Heart left ventricle (tissue), 16 donors: ENCODE measurements around the gene ATP5PF. TPM values are rescaled to one million over a fixed set of nuclear protein-coding genes. Genes with fewer than 3 reads are reported as not detected.

Source experiments
- ATAC-seq, 4 donors: fragments of 200-7000 bp; cut with Tn5 transposase; one replicate each; pipeline ENCODE4 v1.9.1; 2020 to 2022; ENCODE audit warnings: moderate library complexity in 4 of 4, mild to moderate bottlenecking in 3 of 4, moderate number of reproducible peaks in 1 of 4
- DNase-seq, 5 donors: peaks; one replicate each; pipeline ENCODE4 v3.0.0-alpha.2; 2020
- H3K27ac ChIP-seq, 12 donors: fragments of 200-600 bp; sonication (generic) in 4 of 12; one replicate each; pipeline versions ENCODE4 v1.5.0 to v1.8.0; 2016 to 2022; ENCODE audit warnings: mild to moderate bottlenecking in 2 of 12
- H3K27me3 ChIP-seq, 9 donors: fragments of 200-600 bp; sonication (generic) in 2 of 9; one replicate each; pipeline versions ENCODE4 v1.5.1 to v1.8.0; 2016 to 2022; ENCODE audit warnings: mild to moderate bottlenecking in 3 of 9
- H3K36me3 ChIP-seq, 9 donors: fragments of 200-600 bp; sonication (generic) in 2 of 9; one replicate each; pipeline versions ENCODE4 v1.5.0 to v1.8.0; 2018 to 2022; ENCODE audit warnings: mild to moderate bottlenecking in 2 of 9
- H3K4me1 ChIP-seq, 12 donors: fragments of 200-600 bp; sonication (generic) in 4 of 12; one replicate each; pipeline versions ENCODE4 v1.5.0 to v1.8.0; 2016 to 2022; ENCODE audit warnings: mild to moderate bottlenecking in 3 of 12
- H3K4me3 ChIP-seq, 12 donors: fragments of 200-600 bp; sonication (generic) in 4 of 12; one replicate each; pipeline versions ENCODE4 v1.5.0 to v1.8.0; 2017 to 2022; ENCODE audit warnings: mild to moderate bottlenecking in 9 of 12, moderate library complexity in 4 of 12
- H3K9me3 ChIP-seq, 12 donors: fragments of 200-600 bp; sonication (generic) in 4 of 12; one replicate each; pipeline versions ENCODE4 v1.5.0 to v1.8.0; 2016 to 2022; ENCODE audit warnings: mild to moderate bottlenecking in 1 of 12
- CTCF ChIP-seq, 12 donors: fragments of 200-600 bp; sonication (generic) in 4 of 12; IDR thresholded peaks; one replicate each; pipeline versions ENCODE4 v1.5.0 to v1.8.0; 2018 to 2022; ENCODE audit warnings: antibody characterized with exemption in 12 of 12, mild to moderate bottlenecking in 5 of 12
- POLR2A ChIP-seq, 2 donors: fragments of 450-650 bp; IDR thresholded peaks; one replicate each; pipeline ENCODE4 v1.6.1; 2017; ENCODE audit warnings: antibody characterized with exemption in 2 of 2, mild to moderate bottlenecking in 2 of 2, moderate library complexity in 2 of 2
- WGBS, 4 donors: extraction: QIAGEN DNeasy Blood & Tissue Kit in 2 of 4; methylation state at CpG; one replicate each; pipeline versions ENCODE4 v1.1.5 to v1.1.7; 2013 to 2018; 5-methylcytosine and 5-hydroxymethylcytosine counted together
- intact Hi-C, 10 donors: fragments of 100-400 bp; cut with DNase I; formaldehyde crosslinking; loops; one replicate each; pipeline versions ENCODE4 v1.11.1 to v1.14.2; 2022
- polyA plus RNA-seq, 2 donors: library from polyadenylated mRNA; stranded (reverse); fragments of 200-250 nt; gene quantifications; one replicate each; pipeline ENCODE4 v1.2.3, GENCODE V29; 2013
- total RNA-seq, 9 donors: library from RNA; depleted of rRNA in 2 of 9; stranded (reverse); fragments of >200 nt in 2 of 9; fragmentation: NEBNext Ultra II Directional in 3 of 9; extraction: Animal tissue kit (Norgen Biotek cat#: 25700) in 3 of 9; gene quantifications; one replicate each; pipeline versions ENCODE4 v1.1.0 to v1.2.4, GENCODE V29; 2016 to 2023
- donor health status: ischemic (EF 13 %, LVEDD 7.1; RV severe dilation, severe dysfunction).
- donor health status: healthy with polysubstance abuse.
- donor health status: DM: no; HTN: yes; CAD: no.
- donor health status: DM: no; HTN: no; CAD: no.
- donor health status: ischemic (EF 25% LVEDD 6.9; RV normal size, moderate dysfunction).
- donor health status: ischemic (EF 25% LVEDD 5.7; RV mildly dilated, moderate dysfunction).
- donor health status: healthy.
- donor health status: DM: yes; HTN: yes; CAD: no.
- donor health status: ischemic (EF 35%, LVEDD 5.7; RV mildly dilated, moderate dysfunction).
- donor health status: nonischemic (EF 11% LVEDD 7.7; RV severe dilation, severe dysfunction).
- donor health status: DM: yes; HTN: yes; CAD: no.
- donor health status: PGD.
- donor health status: ischemic (EF 29% LVEDD 5.4; RV normal size, mild dysfunction).
- donor health status: nonischemic (EF 23%, LVEDD 6.1; RV moderate dilation, normal function).

ATP5PF gene
- total and polyA plus RNA-seq, 11 donors: 479 to 1,745 (median 688) TPM

GRCh38 chr21:25735646-25736597 is 1.2 kb upstream of the ATP5PF start:
- H3K9me3 ChIP-seq: no peaks in the 10 kb centered on the region

GRCh38 chr21:25734654-25734903 is 125 bp downstream of the ATP5PF start:
- no peak for ATAC-seq
- Histone ChIP-seq H3K36me3 (peaks cover 0 to 17% (median 7%) of the 10 kb centered on the region in 9 donors), H3K4me1 (peaks cover 6 to 66% (median 57%) of the 10 kb centered on the region in 12 donors), H3K27ac (peak overlapping the region; percentile 93 to 100 (median 99)), H3K9me3 (no peaks in the 10 kb centered on the region), H3K27me3 (no peaks in the 10 kb centered on the region), H3K4me3 (peak overlapping the region; percentile 69 to 98 (median 92))
- intact Hi-C loops: loop anchor here in 4 of 10 donors (5.0 to 10.0 kb wide), 2 partner anchors 47 to 130 kb away; partner anchors contain the start of gene MRPL39 (in 3 of the 4)
- 0 to 1% (median 0%) methylated on average over 6 to 10 of the region's 10 CpGs for WGBS, 4 donors
- DNase-seq: peak in 1 of 5 donors; percentile 69
- no peak for TF ChIP-seq CTCF (IDR thresholded peaks at IDR 0.05)
- TF ChIP-seq POLR2A (IDR thresholded peaks at IDR 0.05): peak; percentile 84 to 93

More at GRCh38 chr21:25735646-25736597, 1.2 kb upstream of the ATP5PF start:
- TF ChIP-seq CTCF (IDR thresholded peaks at IDR 0.05) (no peak), POLR2A (IDR thresholded peaks at IDR 0.05) (no peak)
- Histone ChIP-seq H3K4me1 (peaks cover 5 to 54% (median 47%) of the 10 kb centered on the region in 12 donors), H3K27ac (peak overlapping the region; percentile 93 to 100 (median 99)), H3K27me3 (no peaks in the 10 kb centered on the region), H3K36me3 (peaks cover 0 to 5% (median 0%) of the 10 kb centered on the region in 9 donors), H3K4me3 (peak overlapping the region; percentile 69 to 98 (median 92))
- intact Hi-C loops: loop anchor here in 4 of 10 donors (1.0 to 10.0 kb wide), 2 partner anchors 128 to 131 kb away; partner anchors contain the start of gene MRPL39 (in 3 of the 4)
- peak in 3 of 4 donors; percentile 55 to 79 (median 72) for ATAC-seq
- WGBS, 4 donors: 0 to 1% (median 1%) methylated on average over 22 to 48 of the region's 48 CpGs
- DNase-seq: peak; percentile 92 to 95 (median 93)

GRCh38 chr21:25733859-25734653 is 648 bp downstream of the ATP5PF start:
- WGBS, 4 donors: 1 to 2% (median 2%) methylated on average over 18 to 30 of the region's 30 CpGs
- H3K36me3 ChIP-seq: peaks cover 0 to 22% (median 12%) of the 10 kb centered on the region in 9 donors
- ATAC-seq (peak in 3 of 4 donors; percentile 10 to 50 (median 31)), DNase-seq (peak in 3 of 5 donors; percentile 30 to 52 (median 41))
- no peak for TF ChIP-seq CTCF (IDR thresholded peaks at IDR 0.05)
- no peak for TF ChIP-seq POLR2A (IDR thresholded peaks at IDR 0.05)
- intact Hi-C loops: loop anchor here in 4 of 10 donors (5.0 to 10.0 kb wide), 2 partner anchors 47 to 129 kb away; partner anchors contain the start of gene MRPL39 (in 3 of the 4)
- H3K4me1 ChIP-seq: peaks cover 6 to 72% (median 59%) of the 10 kb centered on the region in 12 donors
- peak overlapping the region; percentile 69 to 98 (median 92) for H3K4me3 ChIP-seq
- no peaks in the 10 kb centered on the region for H3K27me3 ChIP-seq
- peak overlapping the region; percentile 93 to 100 (median 99) for H3K27ac ChIP-seq
- H3K9me3 ChIP-seq: no peaks in the 10 kb centered on the region
